Stimulated activated CD8-positive, alpha-beta memory T cell treated with anti-CD3 and anti-CD28 coated beads, Interleukin-4, amount 100 ng/mL, for 4 hours (primary cell): ENCODE data around the gene FUZ.

Source experiments
- DNase-seq, 2 donors: peaks; one replicate each; pipeline ENCODE4 v3.0.0-alpha.2; 2020; ENCODE audit warnings: low read depth in 2 of 2, low spot score in 1 of 2

The FUZ gene

GRCh38 chr19:49807904-49808675, 5.0 kb downstream of the FUZ start:
- DNase-seq: no peak

GRCh38 chr19:49807058-49807903, 5.8 kb downstream of the FUZ start:
- no peak for DNase-seq

GRCh38 chr19:49806620-49806959, 6.5 kb downstream of the FUZ start:
- no peak for DNase-seq

GRCh38 chr19:49805822-49806619, 7.1 kb downstream of the FUZ start:
- DNase-seq: no peak

- no peak for DNase-seq
Measured at GRCh38 chr19:49803529-49803856, 9.6 kb downstream of the FUZ start.

- DNase-seq: no peak
Measured at GRCh38 chr19:49802836-49803528, 10.1 kb downstream of the FUZ start.

GRCh38 chr19:49801966-49802661, 11.0 kb downstream of the FUZ start:
- DNase-seq: no peak

GRCh38 chr19:49801401-49801888, 11.6 kb downstream of the FUZ start:
- DNase-seq: no peak

GRCh38 chr19:49800771-49801170, 12.3 kb downstream of the FUZ start:
- no peak for DNase-seq

- no peak for DNase-seq
Measured at GRCh38 chr19:49799798-49800376, 13.2 kb downstream of the FUZ start.

- no peak for DNase-seq
Measured at GRCh38 chr19:49799271-49799797, 13.8 kb downstream of the FUZ start.

- no peak for DNase-seq
Measured at GRCh38 chr19:49798574-49798973, 14.5 kb downstream of the FUZ start.

- no peak for DNase-seq
Measured at GRCh38 chr19:49795615-49796014, 17.5 kb downstream of the FUZ start.

- no peak for DNase-seq
Measured at GRCh38 chr19:49793561-49793840, 19.6 kb downstream of the FUZ start.

- DNase-seq: no peak
Measured at GRCh38 chr19:49792829-49793560, 20.1 kb downstream of the FUZ start.

- DNase-seq: no peak
Measured at GRCh38 chr19:49791776-49792445, 21.2 kb downstream of the FUZ start.

- no peak for DNase-seq
Measured at GRCh38 chr19:49790866-49791265, 22.2 kb downstream of the FUZ start.

GRCh38 chr19:49788857-49789256, 24.2 kb downstream of the FUZ start:
- DNase-seq: no peak

GRCh38 chr19:49787746-49788145, 25.3 kb downstream of the FUZ start:
- DNase-seq: no peak
